A549 (cell line): ENCODE measurements around the gene MADCAM1. TPM values are rescaled to one million over a fixed set of nuclear protein-coding genes. Genes with fewer than 3 reads are reported as not detected.

ENCODE experiments used
- ATAC-seq, 2 experiments: fragments of 200-7000 bp in 1 of 2; fragments of >200 bp in 1 of 2; cut with Nextera tagmentation in 1 of 2; cut with Tn5 transposase in 1 of 2; 3 replicates each; pipeline versions ENCODE4 v1.8.0 to v1.9.1; 2018 to 2020; ENCODE audit warnings: mild to moderate bottlenecking in 1 of 2, moderate library complexity in 1 of 2
- CTCF ChIA-PET: fragments of 300-600 bp; sonication (Branson Sonifier 250); formaldehyde crosslinking; extraction: SDS; loops from one replicate; lab custom pipeline; 2021; ENCODE audit warnings: antibody characterized with exemption, inconsistent platforms; lab: Yijun Ruan, JAX
- POLR2A ChIA-PET: fragments of 350-600 bp; formaldehyde crosslinking; extraction: SDS; loops from one replicate; lab custom pipeline; 2021; ENCODE audit warnings: antibody characterized with exemption, inconsistent platforms; lab: Yijun Ruan, JAX
- DNase-seq, 2 experiments: peaks; one replicate each; pipeline versions ENCODE4 v3.0.0 to v3.0.0-alpha.2; 2011 to 2016; ENCODE audit warnings: low read depth in 1 of 2, low spot score in 1 of 2
- FAIRE-seq: peaks from 2 replicates; lab custom pipeline; 2011; peaks lifted over from hg19 to GRCh38; lab: Jason Lieb, UNC
- H3K27ac ChIP-seq, 2 experiments: fragments of >200 bp; sonication (Bioruptor Twin); formaldehyde crosslinking; 3 replicates each; pipeline ENCODE4 v1.5.1; 2016 to 2017
- H3K4me1 ChIP-seq: fragments of >200 bp; sonication (Bioruptor Twin); formaldehyde crosslinking; 3 replicates; pipeline ENCODE4 v1.6.1; 2016
- H3K4me2 ChIP-seq: fragments of >200 bp; sonication (Bioruptor Twin); formaldehyde crosslinking; 3 replicates; pipeline ENCODE4 v1.6.1; 2016
- H3K4me3 ChIP-seq: fragments of >200 bp; sonication (Bioruptor Twin); formaldehyde crosslinking; 3 replicates; pipeline ENCODE4 v1.5.1; 2016
- H3K9me3 ChIP-seq: fragments of >200 bp; sonication (Bioruptor Twin); formaldehyde crosslinking; 3 replicates; pipeline ENCODE4 v1.6.1; 2016
- CHD4 ChIP-seq: fragments of 200-600 bp; sonication (generic); IDR thresholded peaks from 2 replicates; pipeline ENCODE4 v1.6.1; 2016; ENCODE audit warnings: antibody characterized with exemption, mild to moderate bottlenecking, borderline replicate concordance
- ELK1 ChIP-seq: fragments of 150-350 bp; IDR thresholded peaks from 2 replicates; pipeline ENCODE4 v1.6.1; 2014; ENCODE audit warnings: low read depth, mild to moderate bottlenecking, low read length
- FOSL2 ChIP-seq, 2 experiments: fragments of 450-650 bp in 1 of 2; fragments of >200 bp in 1 of 2; sonication (Bioruptor Twin) in 1 of 2; formaldehyde crosslinking; IDR thresholded peaks; 2 replicates each; pipeline versions ENCODE4 v1.5.0 to v1.6.1; 2016 to 2020; ENCODE audit warnings: mild to moderate bottlenecking in 1 of 2, moderate library complexity in 1 of 2
- FOXS1 ChIP-seq: fragments of 250-450 bp; sonication (Bioruptor Pico); IDR thresholded peaks from 2 replicates; pipeline ENCODE4 v1.5.0; 2020; ENCODE audit warnings: mild to moderate bottlenecking, moderate library complexity
- GATA3 ChIP-seq: IDR thresholded peaks from 2 replicates; pipeline ENCODE4 v1.6.1; 2012; ENCODE audit warnings: borderline replicate concordance
- HDAC2 ChIP-seq: fragments of 200-600 bp; sonication (generic); IDR thresholded peaks from 2 replicates; pipeline ENCODE4 v1.6.1; 2016
- HEYL ChIP-seq: fragments of 250-450 bp; sonication (Bioruptor Pico); IDR thresholded peaks from 2 replicates; pipeline ENCODE4 v1.8.0; 2021; ENCODE audit warnings: mild to moderate bottlenecking, moderate library complexity
- HOXA7 ChIP-seq: fragments of 250-450 bp; sonication (Bioruptor Pico); IDR thresholded peaks from 2 replicates; pipeline ENCODE4 v1.5.0; 2020; ENCODE audit warnings: mild to moderate bottlenecking, moderate library complexity
- HOXB5 ChIP-seq: fragments of 250-450 bp; sonication (Bioruptor Pico); IDR thresholded peaks from 2 replicates; pipeline ENCODE4 v1.5.0; 2020; ENCODE audit warnings: mild to moderate bottlenecking, moderate library complexity
- JUNB ChIP-seq: fragments of >200 bp; sonication (Bioruptor Twin); formaldehyde crosslinking; IDR thresholded peaks from 2 replicates; pipeline ENCODE4 v1.6.1; 2016
- NR3C1 ChIP-seq: fragments of >200 bp; sonication (Bioruptor Twin); formaldehyde crosslinking; IDR thresholded peaks from 3 replicates; pipeline ENCODE4 v1.6.1; 2017
- PBX3 ChIP-seq: IDR thresholded peaks from 2 replicates; pipeline ENCODE4 v1.6.1; 2012
- POLR2AphosphoS2 ChIP-seq: conservative IDR thresholded peaks from 2 replicates; pipeline ENCODE4 v1.6.1; 2012; ENCODE audit warnings: low read length, improper control_type of control experiment, inconsistent platforms
- RARB ChIP-seq: fragments of 250-450 bp; sonication (Bioruptor Pico); IDR thresholded peaks from 2 replicates; pipeline ENCODE4 v1.8.0; 2021; ENCODE audit warnings: mild to moderate bottlenecking, moderate library complexity
- RCOR1 ChIP-seq: fragments of 150-350 bp; IDR thresholded peaks from 2 replicates; pipeline ENCODE4 v1.6.1; 2014; ENCODE audit warnings: antibody characterized with exemption, low read length, low read depth
- ZC3H11A ChIP-seq: fragments of 450-650 bp; IDR thresholded peaks from 2 replicates; pipeline ENCODE4 v1.6.1; 2014; ENCODE audit warnings: antibody characterized with exemption, mild to moderate bottlenecking
- WGBS: methylation state at CpG from one replicate; pipeline ENCODE4 v1.1.6; 2017; ENCODE audit errors: missing lambda C conversion rate; 5-methylcytosine and 5-hydroxymethylcytosine counted together
- polyA plus RNA-seq, 4 experiments: library from polyadenylated mRNA; depleted of rRNA in 3 of 4; stranded (reverse); fragments of >200 nt; fragmentation: RNase III in 1 of 4; extraction: RNeasy Plus Mini Kit Qiagen cat#74134 plus additional on column Dnase treatment in 1 of 4; gene quantifications; 2 replicates in 3 of 4; 3 replicates in 1 of 4; pipeline ENCODE4 v1.2.3, GENCODE V29; 2011 to 2017
- TF ChIP-seq, protein P1 (sequence below): fragments of 200-600 bp; sonication (generic); IDR thresholded peaks from 2 replicates; pipeline ENCODE4 v1.6.1; 2016; ENCODE audit warnings: antibody characterized with exemption, mild to moderate bottlenecking, moderate library complexity
- TF ChIP-seq, protein P2 (sequence below): fragments of 250-450 bp; sonication (Bioruptor Pico); IDR thresholded peaks from 2 replicates; pipeline ENCODE4 v1.5.0; 2021; ENCODE audit warnings: mild to moderate bottlenecking, moderate library complexity, borderline replicate concordance

The MADCAM1 gene
- polyA plus RNA-seq, 2 of the 4 experiments (the other 2 are of a cell fraction) = 0.06 to 0.25 TPM

DNA sequence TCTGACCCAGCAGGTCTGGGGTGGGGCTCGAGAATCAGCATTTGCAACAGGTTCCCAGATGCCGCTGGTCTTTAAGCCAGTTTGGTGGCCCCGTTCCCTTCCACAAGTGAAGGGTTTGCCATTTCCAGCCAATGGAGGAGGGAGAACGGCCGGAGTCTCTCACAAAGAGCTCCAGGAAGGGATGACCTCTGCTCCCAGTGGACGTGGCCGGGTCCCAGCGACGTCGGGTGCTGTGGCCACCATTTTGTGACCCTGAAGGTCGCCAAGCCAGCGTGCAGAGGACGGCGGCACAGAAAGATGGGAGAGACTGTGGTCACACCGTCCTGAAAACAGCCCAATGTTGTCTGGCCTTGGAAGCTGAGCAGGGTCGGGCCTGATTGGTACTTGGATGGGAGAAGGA lies 43.5 kb upstream of the MADCAM1 start:
- CTCF ChIA-PET = no interaction called here
- Histone ChIP-seq H3K4me2 (no peak overlapping the region), H3K27ac (no peak overlapping the region), H3K4me3 (no peak overlapping the region), H3K4me1 (no peaks in the 10 kb centered on the region), H3K9me3 (no peaks in the 10 kb centered on the region)
- no peak for DNase-seq
- ATAC-seq = no peak
- FAIRE-seq = no peak
- TF ChIP-seq HDAC2 (no peak), CHD4 (no peak), RCOR1 (no peak)
- POLR2A ChIA-PET = no interaction called here
- WGBS = 80% methylated on average over 14 of the region's 16 CpGs

DNA sequence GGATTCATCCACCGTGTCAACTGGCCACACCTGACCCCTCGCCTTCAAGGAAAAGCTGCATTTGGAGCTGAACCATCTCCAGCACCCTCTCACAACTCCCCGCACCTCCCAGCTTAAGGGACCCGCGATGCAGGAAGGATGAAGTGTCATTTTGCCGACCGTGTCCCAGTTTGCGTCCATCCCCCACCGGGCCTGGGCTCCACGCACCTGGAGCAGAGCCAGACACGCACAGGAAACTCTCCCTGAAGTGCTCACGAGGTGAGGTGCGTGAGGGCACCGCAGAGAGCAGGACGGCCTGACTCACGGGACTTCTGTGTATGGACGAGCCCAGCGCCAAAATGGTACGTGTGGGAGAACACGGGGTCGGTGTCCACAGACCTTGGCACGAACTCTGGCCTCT lies 42.7 kb upstream of the MADCAM1 start:
- no peak for DNase-seq
- Histone ChIP-seq H3K27ac (no peak overlapping the region), H3K9me3 (no peaks in the 10 kb centered on the region), H3K4me2 (no peak overlapping the region), H3K4me1 (no peaks in the 10 kb centered on the region)
- POLR2A ChIA-PET = no interaction called here
- WGBS = 78% methylated on average over 19 of the region's 22 CpGs
- FAIRE-seq = no peak
- CTCF ChIA-PET = no interaction called here
- TF ChIP-seq CHD4 = no peak
- TF ChIP-seq, all 56 proteins: peak for 0
- no peak overlapping the region for H3K4me3 ChIP-seq
- ATAC-seq = no peak

GRCh38 chr19:455031-455705 lies 41.1 kb upstream of the MADCAM1 start:
- H3K4me3 ChIP-seq = no peak overlapping the region
- ATAC-seq (no peak), DNase-seq (no peak), FAIRE-seq (no peak)
- TF ChIP-seq HOXB5 (CRISPR knock-in tag) (no peak), GATA3 (no peak), NR3C1 (no peak), PBX3 (no peak), ZC3H11A (no peak), RARB (CRISPR knock-in tag) (no peak), FOXS1 (CRISPR knock-in tag) (no peak), ELK1 (no peak), JUNB (no peak), POLR2AphosphoS2 (no peak), HEYL (no peak), FOSL2 (IDR thresholded peaks at IDR 0.05) (no peak), FOSL2 (CRISPR knock-in tag; IDR thresholded peaks at IDR 0.05) (no peak), HOXA7 (no peak)
- TF ChIP-seq, protein P1, sequence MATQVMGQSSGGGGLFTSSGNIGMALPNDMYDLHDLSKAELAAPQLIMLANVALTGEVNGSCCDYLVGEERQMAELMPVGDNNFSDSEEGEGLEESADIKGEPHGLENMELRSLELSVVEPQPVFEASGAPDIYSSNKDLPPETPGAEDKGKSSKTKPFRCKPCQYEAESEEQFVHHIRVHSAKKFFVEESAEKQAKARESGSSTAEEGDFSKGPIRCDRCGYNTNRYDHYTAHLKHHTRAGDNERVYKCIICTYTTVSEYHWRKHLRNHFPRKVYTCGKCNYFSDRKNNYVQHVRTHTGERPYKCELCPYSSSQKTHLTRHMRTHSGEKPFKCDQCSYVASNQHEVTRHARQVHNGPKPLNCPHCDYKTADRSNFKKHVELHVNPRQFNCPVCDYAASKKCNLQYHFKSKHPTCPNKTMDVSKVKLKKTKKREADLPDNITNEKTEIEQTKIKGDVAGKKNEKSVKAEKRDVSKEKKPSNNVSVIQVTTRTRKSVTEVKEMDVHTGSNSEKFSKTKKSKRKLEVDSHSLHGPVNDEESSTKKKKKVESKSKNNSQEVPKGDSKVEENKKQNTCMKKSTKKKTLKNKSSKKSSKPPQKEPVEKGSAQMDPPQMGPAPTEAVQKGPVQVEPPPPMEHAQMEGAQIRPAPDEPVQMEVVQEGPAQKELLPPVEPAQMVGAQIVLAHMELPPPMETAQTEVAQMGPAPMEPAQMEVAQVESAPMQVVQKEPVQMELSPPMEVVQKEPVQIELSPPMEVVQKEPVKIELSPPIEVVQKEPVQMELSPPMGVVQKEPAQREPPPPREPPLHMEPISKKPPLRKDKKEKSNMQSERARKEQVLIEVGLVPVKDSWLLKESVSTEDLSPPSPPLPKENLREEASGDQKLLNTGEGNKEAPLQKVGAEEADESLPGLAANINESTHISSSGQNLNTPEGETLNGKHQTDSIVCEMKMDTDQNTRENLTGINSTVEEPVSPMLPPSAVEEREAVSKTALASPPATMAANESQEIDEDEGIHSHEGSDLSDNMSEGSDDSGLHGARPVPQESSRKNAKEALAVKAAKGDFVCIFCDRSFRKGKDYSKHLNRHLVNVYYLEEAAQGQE = no peak
- TF ChIP-seq, protein P2, sequence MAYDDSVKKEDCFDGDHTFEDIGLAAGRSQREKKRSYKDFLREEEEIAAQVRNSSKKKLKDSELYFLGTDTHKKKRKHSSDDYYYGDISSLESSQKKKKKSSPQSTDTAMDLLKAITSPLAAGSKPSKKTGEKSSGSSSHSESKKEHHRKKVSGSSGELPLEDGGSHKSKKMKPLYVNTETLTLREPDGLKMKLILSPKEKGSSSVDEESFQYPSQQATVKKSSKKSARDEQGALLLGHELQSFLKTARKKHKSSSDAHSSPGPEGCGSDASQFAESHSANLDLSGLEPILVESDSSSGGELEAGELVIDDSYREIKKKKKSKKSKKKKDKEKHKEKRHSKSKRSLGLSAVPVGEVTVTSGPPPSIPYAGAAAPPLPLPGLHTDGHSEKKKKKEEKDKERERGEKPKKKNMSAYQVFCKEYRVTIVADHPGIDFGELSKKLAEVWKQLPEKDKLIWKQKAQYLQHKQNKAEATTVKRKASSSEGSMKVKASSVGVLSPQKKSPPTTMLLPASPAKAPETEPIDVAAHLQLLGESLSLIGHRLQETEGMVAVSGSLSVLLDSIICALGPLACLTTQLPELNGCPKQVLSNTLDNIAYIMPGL (CRISPR knock-in tag) = no peak
- ChIA-PET CTCF (no interaction called here), POLR2A (no interaction called here)
- no peak overlapping the region for H3K27ac ChIP-seq
- H3K4me1 ChIP-seq = no peaks in the 10 kb centered on the region
- WGBS = 89% methylated on average over 39 of the region's 39 CpGs
- H3K9me3 ChIP-seq = no peaks in the 10 kb centered on the region
- H3K4me2 ChIP-seq = no peak overlapping the region
